Fibroblast of skin of right biceps (primary cell): ENCODE data around the gene IL20RA.
"Not testable (repeated sequence)": the region's sequence is repeated elsewhere in the genome, so short reads cannot be mapped to it uniquely, and the experiment has no call there.

Experiments
- DNase-seq: peaks from one replicate; pipeline ENCODE4 v3.0.0-alpha.2; 2013

Gene IL20RA

DNA sequence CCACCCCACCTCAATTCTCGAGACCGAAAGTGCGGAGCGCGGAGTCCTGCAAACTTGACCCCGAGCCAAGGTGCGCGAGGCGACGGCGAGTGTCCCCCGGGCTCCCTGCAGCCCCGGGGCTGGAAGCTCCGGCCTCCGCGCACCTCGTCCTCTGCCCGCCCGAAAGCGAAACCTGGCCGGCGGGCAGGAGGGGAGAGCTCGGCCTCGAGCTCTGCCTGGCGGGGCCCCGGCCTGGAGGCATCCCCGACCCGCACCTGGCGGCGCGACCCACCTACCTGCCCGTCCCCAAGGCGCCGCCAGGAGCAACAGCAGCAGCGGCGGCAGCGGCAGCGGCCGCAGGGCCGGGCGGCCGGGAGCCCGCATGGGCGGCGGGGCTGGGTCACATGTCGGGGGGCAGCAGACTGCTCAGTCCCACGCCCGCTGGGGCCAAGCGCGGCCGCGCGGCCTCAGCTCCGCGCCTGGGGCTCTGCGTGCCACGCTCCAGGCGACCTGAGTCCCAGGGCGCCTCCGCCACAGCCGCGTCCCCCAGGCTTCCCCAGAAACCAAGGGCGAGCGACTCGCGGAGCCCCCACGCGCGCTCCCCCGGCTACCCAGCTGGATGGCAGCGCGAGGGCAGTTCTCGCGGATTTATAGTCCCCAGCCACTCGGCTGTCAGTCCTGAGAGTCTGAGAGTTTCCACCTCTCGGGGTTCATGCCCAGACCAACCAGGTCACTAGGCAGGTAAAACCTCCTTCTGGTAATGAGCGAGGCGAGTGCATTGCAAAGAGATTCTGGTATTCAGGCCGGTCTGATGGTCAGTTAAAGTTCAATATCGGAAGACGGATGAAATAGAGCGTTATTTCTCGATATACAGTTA lies at the start of gene IL20RA:
IL20RA (minus strand) TSS at position 600 of the 856 bp plus-strand sequence; CDS start at position 363, 237 bp downstream.
- peak; percentile 13 for DNase-seq

GRCh38 chr6:137093183-137094069 lies 48.7 kb upstream of the IL20RA start:
- DNase-seq: no peak

- no peak for DNase-seq
Measured at GRCh38 chr6:137092018-137092417, 47.3 kb upstream of the IL20RA start.

DNA sequence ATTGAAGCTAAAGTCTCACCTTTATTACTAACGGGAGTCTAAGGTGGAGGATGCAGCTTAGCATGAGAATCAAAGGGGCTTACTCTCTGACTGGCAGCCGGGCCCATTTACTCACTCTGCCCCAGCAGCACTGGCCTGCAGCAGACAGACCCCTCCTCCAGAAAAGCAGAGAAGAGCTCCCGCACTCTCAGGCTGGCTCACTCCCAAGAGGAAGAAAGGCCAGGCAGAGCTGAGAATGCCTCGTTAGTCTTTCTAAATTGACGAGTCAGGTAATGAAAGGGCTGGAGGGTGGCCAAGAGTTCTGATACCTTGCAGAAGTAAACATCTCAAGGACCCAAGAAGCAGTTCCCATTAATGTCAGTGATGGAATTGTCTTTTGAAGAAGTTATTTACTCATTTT lies 44.5 kb upstream of the IL20RA start:
- no peak for DNase-seq

GRCh38 chr6:137087902-137088301 lies 43.1 kb upstream of the IL20RA start:
- no peak for DNase-seq

DNA sequence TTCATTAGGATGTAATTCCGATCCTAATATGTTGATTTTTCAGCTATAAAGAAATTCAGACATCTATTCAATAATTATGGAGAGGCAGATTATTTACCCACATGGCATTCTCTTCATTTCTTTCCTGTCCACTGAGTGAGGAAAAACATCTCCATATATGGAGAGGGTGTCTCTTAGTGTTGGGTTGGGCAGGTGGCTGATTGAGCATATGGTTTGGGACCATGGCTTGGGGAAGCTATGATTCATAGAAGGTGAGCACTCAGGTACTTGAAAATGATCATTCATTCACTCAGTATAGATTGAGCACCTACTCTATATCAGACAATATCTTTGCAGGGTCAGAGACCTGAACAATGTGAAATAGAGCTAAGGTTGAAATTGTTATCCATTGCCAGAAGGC lies 41.3 kb upstream of the IL20RA start:
- DNase-seq: no peak

DNA sequence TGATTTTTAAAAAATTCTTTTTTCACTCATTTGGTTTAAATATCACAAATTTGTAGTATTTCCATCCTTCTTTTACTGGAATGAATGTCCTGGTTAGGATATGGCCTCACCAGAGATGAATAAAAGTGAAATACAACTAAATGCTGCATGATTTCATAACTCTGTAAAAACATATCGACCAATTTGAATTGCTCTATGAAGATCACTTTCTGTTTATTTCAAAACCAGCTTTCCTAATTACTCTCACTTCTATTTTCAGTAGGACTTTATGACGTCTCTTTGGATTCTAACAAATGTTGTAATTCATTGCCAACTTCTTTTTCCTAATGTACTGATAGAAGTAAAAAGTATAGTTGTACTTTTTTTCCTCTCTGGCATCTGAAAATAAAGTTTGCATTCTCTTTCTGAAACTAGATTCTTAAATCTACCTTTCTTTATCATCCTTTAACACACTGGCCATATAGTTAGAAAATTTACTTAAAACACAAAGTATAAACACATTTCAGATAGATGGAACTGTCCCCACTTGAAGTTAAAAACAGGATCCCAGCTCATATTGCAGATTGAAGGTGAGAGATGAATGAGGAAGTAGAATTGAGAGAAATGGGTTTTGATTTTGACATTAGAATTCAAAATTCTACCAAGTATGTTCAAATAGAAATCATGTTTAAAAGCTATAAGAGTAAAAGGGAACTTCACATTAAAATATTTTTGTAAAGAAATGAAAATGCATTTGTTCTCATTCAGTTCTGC lies 40.3 kb upstream of the IL20RA start:
- DNase-seq: no peak

GRCh38 chr6:137084090-137084489 lies 39.3 kb upstream of the IL20RA start:
- DNase-seq: no peak

- no peak for DNase-seq
Measured at GRCh38 chr6:137081997-137082396, 37.2 kb upstream of the IL20RA start.

DNA sequence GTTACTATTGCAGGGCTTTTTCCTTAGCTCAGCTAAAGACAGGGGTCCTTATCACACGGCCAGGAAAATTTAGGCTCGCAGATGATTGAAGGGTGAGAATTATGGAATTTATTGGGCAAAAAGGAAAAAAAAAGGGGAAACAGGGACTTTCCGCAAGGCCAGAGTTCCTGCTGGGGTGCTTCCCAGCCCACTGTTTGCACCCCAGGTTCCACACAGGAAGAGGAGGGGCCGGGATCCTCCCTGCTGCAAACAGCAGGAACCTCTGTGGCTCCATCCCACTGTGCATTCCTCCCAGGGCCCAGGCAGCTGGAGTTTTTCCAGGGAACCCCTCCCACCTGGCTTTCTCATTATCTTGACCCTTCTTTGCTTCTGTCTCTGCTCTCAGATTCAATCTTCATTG lies 35.9 kb upstream of the IL20RA start:
- no peak for DNase-seq

DNA sequence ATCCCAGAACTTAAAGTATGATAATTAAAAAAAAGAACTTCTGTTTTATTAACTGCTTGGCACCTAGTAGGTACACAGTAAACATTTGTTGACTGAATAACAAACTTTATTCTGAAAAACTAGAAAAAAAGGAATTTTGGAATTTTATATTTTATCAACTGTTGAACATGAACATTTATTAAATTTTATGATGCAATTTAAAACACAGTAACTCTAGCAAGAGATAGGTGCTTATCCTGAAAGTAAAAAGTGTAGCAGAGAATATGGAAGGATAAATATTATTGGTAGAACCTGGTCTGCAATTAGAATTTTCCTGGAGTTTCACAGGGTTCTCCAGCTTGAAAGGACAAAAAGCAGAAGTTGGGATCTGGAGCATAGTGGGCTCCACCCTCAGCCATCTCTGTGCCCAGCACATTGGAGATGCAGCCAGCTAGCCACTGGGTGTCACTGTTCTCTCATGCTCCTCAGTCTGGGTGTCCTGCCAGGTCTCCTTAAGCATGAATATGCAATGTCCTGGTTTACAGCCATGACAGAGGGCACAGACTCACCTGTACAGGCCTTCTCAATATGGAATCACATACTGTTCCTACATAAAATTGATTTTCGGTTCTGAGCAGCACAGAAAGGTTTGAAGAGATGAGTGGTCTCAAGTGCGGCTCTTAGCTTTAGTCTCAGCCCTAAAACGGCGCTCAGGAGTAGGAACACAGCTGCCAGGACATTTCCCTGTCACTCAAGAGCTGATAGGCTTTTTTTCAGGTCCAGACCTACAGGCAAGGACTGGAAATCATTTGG lies 31.7 kb upstream of the IL20RA start:
- DNase-seq: peak; percentile 49

DNA sequence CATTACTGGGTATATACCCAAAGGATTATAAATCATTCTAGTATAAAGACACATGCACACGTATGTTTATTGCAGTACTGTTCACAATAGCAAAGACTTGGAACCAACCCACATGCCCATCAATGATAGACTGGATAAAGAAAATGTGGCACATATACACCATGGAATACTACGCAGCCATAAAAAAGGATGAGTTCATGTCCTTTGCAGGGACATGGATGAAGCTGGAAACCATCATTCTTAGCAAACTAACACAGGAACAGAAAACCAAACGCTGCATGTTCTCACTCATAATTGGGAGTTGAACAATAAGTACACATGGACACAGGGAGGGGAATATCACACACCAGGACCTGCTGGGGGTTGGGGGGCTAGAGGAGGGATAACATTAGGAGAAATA lies 31.0 kb upstream of the IL20RA start:
- not testable (repeated sequence) for DNase-seq

DNA sequence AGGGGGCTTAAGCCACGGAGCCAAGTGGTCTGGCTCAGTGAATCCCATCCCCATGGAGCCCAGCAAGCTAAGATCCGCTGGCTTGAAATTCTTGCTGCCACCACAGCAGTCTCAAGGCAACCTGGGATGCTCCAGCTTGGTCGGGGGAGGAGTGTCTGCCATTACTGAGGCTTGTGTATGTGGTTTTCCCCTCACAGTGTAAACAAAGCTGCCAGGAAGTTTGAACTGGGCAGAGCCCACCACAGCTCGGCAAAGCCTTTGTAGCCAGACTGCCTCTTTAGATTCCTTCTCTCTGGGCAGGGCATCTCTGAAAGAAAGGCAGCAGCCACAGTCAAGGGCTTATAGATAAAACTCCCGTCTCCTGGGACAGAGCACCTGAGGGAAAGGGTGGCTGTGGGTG lies 25.5 kb upstream of the IL20RA start:
- no peak for DNase-seq

GRCh38 chr6:137067399-137067798 lies 22.6 kb upstream of the IL20RA start:
- DNase-seq: no peak

DNA sequence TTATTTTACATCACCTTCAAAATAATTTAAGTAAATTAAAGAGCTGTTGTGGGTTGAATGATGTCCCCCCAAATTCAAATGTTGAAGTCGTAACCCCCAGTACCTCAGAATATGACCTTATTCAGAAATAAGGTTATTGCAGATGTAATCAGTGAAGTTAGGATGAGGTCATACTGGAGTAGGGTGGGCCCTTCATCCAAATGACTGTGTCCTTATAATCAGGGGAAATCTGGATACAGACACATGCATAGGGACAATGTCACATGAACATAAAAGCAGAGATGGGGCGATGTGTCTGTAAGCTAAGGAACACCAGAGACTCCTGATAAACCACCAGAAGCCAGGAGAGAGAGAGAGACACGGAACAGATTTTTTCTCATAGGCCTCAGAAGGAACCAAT lies 13.3 kb upstream of the IL20RA start:
- no peak for DNase-seq

GRCh38 chr6:137056121-137056880 lies 11.5 kb upstream of the IL20RA start:
- no peak for DNase-seq

GRCh38 chr6:137051790-137052472 lies 7.2 kb upstream of the IL20RA start:
- no peak for DNase-seq

- DNase-seq: no peak
Measured at GRCh38 chr6:137049095-137049494, 4.3 kb upstream of the IL20RA start.

- DNase-seq: no peak
Measured at GRCh38 chr6:137046871-137047412, 2.2 kb upstream of the IL20RA start.

DNA sequence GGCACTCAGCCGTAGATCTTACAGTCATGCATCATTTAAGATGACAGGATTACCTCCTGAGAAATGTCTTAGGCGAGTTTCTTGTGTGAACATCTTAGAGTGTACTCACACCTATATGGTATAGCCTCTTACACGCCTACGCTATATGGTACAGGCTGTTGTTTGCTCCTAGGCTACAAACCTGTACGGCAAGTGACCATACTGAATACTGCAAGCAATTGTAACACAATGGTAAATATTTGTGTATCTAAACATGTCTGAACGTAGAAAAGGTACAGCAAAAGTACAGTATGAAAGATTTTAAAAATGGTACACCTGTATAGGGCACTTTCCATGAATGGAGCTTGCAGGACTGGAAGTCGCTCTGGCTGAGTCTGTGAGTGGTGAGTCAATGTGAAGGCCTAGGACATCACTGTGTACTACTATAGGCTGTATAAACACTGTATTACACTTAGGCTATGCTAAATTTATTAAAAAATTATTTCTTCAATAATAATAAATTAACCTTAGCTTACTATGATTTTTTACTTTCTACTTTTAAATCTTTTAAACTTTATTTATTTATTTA lies 541 bp upstream of the IL20RA start:
- DNase-seq: no peak
